Epidermal melanocyte (primary cell): ENCODE data around the gene OBP2B.
"Not testable (repeated sequence)": the region's sequence is repeated elsewhere in the genome, so short reads cannot be mapped to it uniquely, and the experiment has no call there.

Experiments used
- DNase-seq: peaks from one replicate; pipeline ENCODE4 v3.0.0; 2011; ENCODE audit warnings: low spot score; ENCODE audit not compliant: insufficient read length

Gene OBP2B

GRCh38 chr9:133202688-133203453 lies 6.2 kb downstream of the OBP2B start:
- no peak for DNase-seq

GRCh38 chr9:133202145-133202513 lies 6.9 kb downstream of the OBP2B start:
- no peak for DNase-seq

GRCh38 chr9:133201424-133202144 lies 7.5 kb downstream of the OBP2B start:
- no peak for DNase-seq

GRCh38 chr9:133200631-133201030 lies 8.4 kb downstream of the OBP2B start:
- no peak for DNase-seq

DNA sequence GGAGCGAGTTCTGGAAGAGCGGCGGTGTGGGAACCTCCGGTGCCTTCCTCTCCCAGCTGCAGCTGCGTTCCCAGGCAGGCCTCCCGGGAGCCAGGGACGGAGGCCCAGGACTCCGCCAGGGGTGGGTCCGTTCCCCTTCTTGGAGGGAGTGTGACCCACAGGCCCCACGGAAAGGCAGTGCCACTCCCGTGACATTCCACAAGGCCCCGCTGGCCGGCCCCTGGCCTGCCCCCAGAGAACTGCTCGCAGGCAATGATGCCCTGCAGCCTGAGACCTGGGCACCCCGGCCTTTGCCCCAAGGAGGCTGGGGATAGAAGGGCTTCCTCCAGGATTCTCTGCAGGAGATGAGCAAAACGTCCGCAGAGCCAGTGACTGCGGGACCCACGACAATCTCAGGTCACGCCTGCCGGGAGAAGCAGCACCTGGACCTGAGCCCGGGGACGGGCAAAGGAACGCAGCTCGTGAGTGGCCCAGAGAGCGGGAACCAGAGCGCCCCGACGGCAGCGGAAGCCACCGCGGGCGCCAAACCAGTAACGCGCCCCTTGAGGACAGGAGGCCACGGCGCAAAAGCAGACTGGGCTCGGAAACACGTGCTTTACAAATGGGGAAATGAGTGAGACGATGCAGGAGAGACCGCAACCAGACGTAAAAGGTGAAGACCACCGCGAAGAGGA lies 9.3 kb downstream of the OBP2B start:
- no peak for DNase-seq

- DNase-seq, result no peak
Measured at GRCh38 chr9:133195029-133195428, 14.0 kb downstream of the OBP2B start.

DNA sequence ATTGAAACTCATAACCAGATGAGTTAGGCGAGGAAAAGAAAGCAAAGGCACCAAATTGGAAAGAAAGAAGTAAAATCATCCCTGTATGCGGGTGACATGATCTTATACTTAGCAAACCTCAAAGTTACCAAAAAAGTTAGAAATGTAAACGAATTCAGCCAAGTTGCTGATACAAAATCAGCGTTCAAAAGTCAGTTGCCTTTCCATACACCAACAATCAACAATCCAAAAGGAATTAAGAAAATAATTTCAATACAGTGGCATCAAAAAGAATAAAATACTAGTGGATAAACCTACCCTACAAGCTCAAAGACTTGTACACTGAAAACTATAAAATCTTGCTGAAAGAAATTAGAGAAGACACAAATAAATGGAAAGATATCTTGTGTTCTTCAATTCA lies 14.5 kb downstream of the OBP2B start:
- no peak for DNase-seq

DNA sequence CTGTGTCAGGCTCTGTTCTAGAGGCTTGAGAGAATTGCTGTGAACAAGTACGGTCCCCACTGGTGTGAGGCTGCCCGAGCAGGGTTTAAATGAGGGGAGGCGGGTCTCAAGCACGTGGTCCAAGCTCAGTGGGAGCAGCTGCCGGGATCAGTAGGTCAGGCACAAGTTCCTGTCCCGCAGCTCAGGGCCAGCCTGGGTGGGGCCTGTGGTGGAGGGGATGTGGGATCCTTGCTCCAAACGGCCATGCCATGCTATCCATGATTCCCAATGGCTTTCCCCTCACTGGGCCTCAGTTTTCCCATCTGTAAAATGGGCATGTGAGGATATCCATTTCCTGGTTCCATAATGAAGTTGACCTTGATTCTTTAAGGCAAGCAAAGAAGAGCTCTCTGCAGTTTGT lies 17.1 kb downstream of the OBP2B start:
- DNase-seq, result no peak

DNA sequence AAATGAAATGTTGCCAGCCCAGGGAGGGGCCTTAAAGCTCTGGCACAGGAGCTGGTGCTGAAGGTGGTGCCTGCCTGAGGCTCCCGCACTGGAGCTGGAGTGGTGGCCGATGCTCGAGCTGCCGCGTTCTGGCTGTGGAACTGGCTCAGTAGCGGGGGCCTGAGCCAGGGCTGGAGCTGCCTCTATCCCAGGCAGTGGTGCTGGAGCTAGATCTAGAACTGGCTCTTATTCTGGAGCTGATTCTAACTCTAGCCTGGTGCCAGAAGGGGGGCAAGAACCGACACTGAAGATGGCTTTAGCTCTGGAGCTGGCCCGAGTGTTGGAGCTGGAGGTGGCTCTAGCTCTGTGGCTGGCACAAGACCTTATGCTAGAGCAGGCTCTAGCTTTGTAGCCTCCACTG lies 19.2 kb downstream of the OBP2B start:
- no peak for DNase-seq

- DNase-seq, result no peak
Measured at GRCh38 chr9:133188843-133189180, 20.2 kb downstream of the OBP2B start.

DNA sequence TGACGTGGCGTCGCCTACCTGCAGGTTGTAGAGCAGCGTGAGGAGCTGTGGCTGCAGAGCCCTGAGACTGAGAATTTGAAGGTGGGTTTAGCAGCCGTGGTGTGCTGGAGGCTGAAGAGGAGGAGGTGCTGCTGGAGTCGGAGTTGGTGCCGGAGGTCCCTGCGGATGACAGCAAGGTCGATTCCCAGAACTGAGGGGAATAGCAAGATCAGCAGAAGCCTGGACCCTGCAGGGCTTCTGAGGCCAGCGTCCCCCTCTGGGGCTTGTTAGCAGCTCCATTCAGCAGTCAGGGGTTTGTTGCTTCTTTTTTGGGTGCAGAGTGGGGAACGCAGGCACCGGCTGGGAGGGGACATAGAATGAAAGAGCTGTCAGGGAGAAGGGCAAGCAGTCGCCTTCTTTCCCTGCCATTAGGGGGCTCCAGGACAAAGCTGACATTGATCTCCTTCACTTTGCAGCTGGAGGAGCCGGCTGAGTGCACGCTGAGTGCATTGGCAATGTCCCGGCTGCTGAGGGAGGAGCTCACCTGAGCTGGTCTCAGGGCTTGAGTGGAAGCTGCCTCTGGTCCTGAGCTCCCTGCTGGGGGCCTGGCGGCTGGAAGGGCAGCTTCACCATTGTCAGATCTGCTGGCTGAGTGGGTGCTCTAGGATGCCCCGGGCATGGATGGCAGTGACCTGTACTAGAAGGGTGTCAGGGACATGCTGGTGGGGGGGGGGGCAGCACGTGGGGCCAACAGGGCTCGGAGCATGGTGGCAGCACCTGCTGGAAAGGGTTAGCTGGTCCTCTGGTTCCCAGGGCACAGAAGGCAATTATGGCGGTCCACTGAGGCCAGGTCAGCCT lies 20.8 kb downstream of the OBP2B start:
- no peak for DNase-seq

DNA sequence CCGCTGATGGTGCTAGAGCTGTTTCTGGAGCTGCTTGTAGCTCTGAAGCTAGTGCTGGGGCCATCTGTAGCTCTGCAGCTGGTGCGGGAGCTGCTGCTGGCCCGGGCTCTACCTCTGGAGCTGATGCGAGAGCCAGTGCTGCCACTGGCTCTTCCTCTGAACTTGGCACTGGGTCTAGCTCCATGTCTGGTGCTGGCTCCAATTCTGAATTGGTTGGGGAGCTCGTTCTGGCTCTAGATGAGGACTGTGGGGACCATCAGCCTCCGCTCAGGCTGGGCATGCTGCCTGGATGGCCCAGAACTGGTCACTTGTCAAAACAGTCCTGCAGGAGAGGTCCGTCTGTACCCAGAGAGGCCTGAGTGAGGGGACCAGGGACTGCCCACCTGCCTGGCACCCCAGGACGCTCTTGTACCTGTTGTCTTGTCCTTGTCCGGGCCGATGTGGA lies 21.5 kb downstream of the OBP2B start:
- no peak for DNase-seq

DNA sequence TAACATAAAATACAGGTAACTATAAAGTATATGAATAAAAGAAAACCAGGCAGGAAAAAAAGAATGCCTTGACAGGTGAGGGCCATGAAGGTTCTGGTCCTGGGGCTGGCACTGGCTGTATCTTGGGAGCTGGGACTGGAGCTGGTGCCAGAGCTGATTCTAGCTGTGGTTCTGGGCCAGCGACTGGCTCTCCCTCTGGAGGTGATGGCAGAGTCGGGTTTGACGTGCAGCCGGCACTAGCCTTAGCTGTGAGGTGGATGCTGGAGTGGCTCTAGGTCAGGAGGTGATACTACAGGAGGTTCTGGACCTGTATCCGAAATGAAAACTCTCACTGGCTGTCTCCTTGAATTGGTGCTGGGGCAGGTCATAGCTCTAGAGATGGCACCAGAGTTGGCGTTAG lies 22.3 kb downstream of the OBP2B start:
- no peak for DNase-seq

GRCh38 chr9:133184971-133185370 lies 24.1 kb downstream of the OBP2B start:
- no peak for DNase-seq

- no peak for DNase-seq
Measured at GRCh38 chr9:133182151-133182550, 26.9 kb downstream of the OBP2B start.

- DNase-seq, result no peak
Measured at GRCh38 chr9:133181561-133181960, 27.5 kb downstream of the OBP2B start.

- DNase-seq, result no peak
Measured at GRCh38 chr9:133180953-133181352, 28.1 kb downstream of the OBP2B start.

DNA sequence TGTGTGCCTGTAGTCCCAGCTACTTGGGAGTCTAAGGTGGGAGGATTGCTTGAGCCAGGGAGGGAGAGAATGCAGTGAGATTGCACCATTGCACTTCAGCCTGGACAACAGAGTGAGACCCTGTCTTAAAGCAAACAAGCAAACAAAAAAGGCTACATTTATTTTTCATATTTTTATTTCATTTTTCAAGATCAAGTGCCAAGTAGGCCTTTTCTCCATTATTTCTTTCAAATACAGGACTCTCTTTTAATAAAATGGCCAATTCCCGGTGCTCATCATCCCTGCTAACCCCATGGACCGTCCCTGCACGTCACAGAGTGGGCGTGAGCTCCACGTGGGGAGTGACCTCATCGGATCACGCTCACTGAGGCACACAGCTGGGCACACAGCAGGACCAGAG lies 36.0 kb downstream of the OBP2B start:
- no peak for DNase-seq

- no peak for DNase-seq
Measured at GRCh38 chr9:133171161-133171961, 37.7 kb downstream of the OBP2B start.

DNA sequence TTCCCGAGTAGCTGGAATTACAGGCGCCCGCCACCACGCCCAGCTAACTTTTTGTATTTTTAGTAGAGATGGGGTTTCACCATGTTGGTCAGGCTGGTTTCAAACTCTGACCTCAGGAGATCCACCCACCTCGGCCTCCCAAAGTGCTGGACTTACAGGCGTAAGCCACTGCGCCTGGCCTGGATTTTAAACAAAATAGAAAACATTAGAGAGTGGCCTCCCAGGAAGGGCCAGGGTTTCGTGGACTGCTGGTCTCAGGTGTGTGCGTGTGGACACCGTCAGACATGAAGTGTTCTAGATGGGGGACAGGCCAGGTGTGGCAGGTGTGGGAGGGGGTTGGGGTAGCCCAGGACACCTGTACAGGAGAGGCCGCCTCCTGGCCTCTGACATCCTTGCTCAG lies 38.3 kb downstream of the OBP2B start:
- no peak for DNase-seq

- not testable (repeated sequence) for DNase-seq
Measured at GRCh38 chr9:133169687-133170086, 39.4 kb downstream of the OBP2B start.
